Neural crest cell (in vitro differentiated cells): ENCODE measurements around the gene SPAG5. TPM values are rescaled to one million over a fixed set of nuclear protein-coding genes. Genes with fewer than 3 reads are reported as not detected.

Source experiments
- DNase-seq: peaks from one replicate; pipeline ENCODE4 v3.0.0; 2021; ENCODE audit warnings: low read depth, mixed read lengths, low spot score
- H3K27ac Mint-ChIP-seq: one replicate; pipeline ENCODE4 v1.8.0; 2021; ENCODE audit warnings: mild to moderate bottlenecking, mixed read lengths; ENCODE audit not compliant: unreplicated experiment
- H3K27me3 Mint-ChIP-seq: 2 replicates; pipeline ENCODE4 v1.8.0; 2021; ENCODE audit warnings: low read depth, mild to moderate bottlenecking, mixed read lengths
- H3K36me3 Mint-ChIP-seq: 2 replicates; pipeline ENCODE4 v1.8.0; 2021; ENCODE audit warnings: low read depth, mild to moderate bottlenecking, mixed read lengths
- H3K4me1 Mint-ChIP-seq: 2 replicates; pipeline ENCODE4 v1.8.0; 2021; ENCODE audit warnings: mixed read lengths
- H3K4me3 Mint-ChIP-seq: one replicate; pipeline ENCODE4 v1.8.0; 2021; ENCODE audit warnings: mild to moderate bottlenecking, mixed read lengths
- H3K9me3 Mint-ChIP-seq: 2 replicates; pipeline ENCODE4 v1.8.0; 2021; ENCODE audit warnings: mixed read lengths
- long read RNA-seq: library from polyadenylated mRNA; unstranded; transcript quantifications from one replicate; pipeline ENCODE4 v2.0.0, GENCODE V29; 2020
- total RNA-seq: library from RNA; stranded (reverse); gene quantifications from 2 replicates; pipeline ENCODE4 v1.2.1, GENCODE V29; 2021
- TF ChIP-seq, protein P1 (sequence below): fragments of 200-600 bp; sonication (generic); conservative IDR thresholded peaks from 2 replicates; pipeline ENCODE4 v1.5.0; 2021; ENCODE audit warnings: antibody characterized with exemption, mild to moderate bottlenecking

SPAG5 gene, protein sequence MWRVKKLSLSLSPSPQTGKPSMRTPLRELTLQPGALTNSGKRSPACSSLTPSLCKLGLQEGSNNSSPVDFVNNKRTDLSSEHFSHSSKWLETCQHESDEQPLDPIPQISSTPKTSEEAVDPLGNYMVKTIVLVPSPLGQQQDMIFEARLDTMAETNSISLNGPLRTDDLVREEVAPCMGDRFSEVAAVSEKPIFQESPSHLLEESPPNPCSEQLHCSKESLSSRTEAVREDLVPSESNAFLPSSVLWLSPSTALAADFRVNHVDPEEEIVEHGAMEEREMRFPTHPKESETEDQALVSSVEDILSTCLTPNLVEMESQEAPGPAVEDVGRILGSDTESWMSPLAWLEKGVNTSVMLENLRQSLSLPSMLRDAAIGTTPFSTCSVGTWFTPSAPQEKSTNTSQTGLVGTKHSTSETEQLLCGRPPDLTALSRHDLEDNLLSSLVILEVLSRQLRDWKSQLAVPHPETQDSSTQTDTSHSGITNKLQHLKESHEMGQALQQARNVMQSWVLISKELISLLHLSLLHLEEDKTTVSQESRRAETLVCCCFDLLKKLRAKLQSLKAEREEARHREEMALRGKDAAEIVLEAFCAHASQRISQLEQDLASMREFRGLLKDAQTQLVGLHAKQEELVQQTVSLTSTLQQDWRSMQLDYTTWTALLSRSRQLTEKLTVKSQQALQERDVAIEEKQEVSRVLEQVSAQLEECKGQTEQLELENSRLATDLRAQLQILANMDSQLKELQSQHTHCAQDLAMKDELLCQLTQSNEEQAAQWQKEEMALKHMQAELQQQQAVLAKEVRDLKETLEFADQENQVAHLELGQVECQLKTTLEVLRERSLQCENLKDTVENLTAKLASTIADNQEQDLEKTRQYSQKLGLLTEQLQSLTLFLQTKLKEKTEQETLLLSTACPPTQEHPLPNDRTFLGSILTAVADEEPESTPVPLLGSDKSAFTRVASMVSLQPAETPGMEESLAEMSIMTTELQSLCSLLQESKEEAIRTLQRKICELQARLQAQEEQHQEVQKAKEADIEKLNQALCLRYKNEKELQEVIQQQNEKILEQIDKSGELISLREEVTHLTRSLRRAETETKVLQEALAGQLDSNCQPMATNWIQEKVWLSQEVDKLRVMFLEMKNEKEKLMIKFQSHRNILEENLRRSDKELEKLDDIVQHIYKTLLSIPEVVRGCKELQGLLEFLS
- 147 and 151 TPM in 2 replicates for total RNA-seq
- long read RNA-seq, full-length matches to known transcripts: 189 of 340 reads
- long read RNA-seq, partial matches to known transcripts: 82 of 340 reads
- long read RNA-seq, other reads (novel, unspliced or antisense): 69 of 340 reads

DNA sequence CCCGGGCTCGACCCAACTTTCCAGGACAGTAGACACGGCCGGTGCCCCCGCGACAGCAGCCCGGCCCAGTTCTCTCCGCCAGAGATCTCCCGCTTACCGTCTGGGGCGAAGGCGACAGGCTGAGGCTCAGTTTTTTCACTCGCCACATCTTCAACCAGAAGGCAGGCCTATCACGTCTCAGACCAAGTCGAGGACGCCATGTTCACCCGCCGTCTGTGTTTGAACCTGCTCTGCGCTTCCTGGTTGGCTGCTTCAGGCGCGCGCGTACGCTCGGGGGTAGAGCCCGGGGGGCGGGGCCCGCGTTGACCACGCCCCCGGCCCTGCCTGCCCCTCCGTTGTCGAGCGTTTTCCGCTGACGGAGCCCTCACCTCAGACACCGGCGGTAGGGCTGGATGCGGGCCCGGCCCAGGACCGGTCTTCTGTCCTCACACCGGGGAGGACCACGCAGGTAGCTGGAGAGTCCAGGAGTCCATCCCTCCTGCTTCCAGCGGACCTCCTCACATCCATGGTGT lies at the start of gene SPAG5:
Gene SPAG5 (minus strand): TSS at position 227 of the 512 bp plus-strand sequence. CDS start 79 bp downstream, at position 148.
- Mint-ChIP-seq H3K27ac (peak within 1 kb of the TSS; percentile 98), H3K4me1 (peaks cover 30% of the 10 kb centered on the region), H3K36me3 (peaks cover 8% of the 10 kb centered on the region), H3K9me3 (no peaks in the 10 kb centered on the region), H3K4me3 (peak within 1 kb of the TSS; percentile 94), H3K27me3 (no peaks in the 10 kb centered on the region)
- DNase-seq: peak; percentile 87
- TF ChIP-seq, protein P1, sequence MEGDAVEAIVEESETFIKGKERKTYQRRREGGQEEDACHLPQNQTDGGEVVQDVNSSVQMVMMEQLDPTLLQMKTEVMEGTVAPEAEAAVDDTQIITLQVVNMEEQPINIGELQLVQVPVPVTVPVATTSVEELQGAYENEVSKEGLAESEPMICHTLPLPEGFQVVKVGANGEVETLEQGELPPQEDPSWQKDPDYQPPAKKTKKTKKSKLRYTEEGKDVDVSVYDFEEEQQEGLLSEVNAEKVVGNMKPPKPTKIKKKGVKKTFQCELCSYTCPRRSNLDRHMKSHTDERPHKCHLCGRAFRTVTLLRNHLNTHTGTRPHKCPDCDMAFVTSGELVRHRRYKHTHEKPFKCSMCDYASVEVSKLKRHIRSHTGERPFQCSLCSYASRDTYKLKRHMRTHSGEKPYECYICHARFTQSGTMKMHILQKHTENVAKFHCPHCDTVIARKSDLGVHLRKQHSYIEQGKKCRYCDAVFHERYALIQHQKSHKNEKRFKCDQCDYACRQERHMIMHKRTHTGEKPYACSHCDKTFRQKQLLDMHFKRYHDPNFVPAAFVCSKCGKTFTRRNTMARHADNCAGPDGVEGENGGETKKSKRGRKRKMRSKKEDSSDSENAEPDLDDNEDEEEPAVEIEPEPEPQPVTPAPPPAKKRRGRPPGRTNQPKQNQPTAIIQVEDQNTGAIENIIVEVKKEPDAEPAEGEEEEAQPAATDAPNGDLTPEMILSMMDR: no peak

DNA sequence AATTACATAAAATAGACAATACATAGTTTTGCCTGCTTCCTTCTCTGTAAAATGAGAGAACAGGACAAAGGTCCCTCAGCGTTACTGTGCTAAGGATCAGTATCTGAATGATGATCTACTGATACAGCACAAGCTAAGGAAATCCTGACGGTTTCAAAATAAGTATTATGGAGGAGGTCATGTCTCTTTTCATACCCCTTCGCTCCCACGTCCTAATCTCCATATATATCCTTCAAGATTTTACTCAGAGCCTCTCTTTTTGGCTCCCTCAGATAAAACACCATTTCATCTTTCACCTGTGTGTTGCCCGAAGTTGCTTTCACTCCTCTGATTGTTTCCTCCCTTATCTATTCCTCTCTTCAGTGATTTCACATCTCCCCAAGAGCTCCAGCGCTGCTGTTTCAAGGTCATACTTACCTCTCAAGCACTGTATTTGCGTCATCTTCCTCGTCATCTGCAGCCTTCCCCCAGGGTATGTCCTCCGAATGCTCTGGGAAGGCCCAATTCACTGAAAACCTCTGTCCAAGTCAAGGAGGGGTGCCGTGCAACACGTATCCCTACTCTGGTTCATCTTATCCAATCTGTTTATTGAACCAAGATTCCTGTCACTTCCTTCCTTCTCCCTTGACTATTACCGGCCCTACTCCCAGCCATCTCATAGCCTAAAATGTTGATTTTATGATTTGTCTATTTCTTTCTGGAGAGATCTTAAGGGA lies 47.4 kb upstream of the SPAG5 start:
- peak overlapping the region; percentile 41 for H3K27ac Mint-ChIP-seq
- peaks cover 35% of the 10 kb centered on the region for H3K4me1 Mint-ChIP-seq
- H3K27me3 Mint-ChIP-seq: no peaks in the 10 kb centered on the region
- H3K36me3 Mint-ChIP-seq: peaks cover 9% of the 10 kb centered on the region
- TF ChIP-seq, protein P1: no peak
- DNase-seq: no peak
- no peaks in the 10 kb centered on the region for H3K9me3 Mint-ChIP-seq
- peak overlapping the region; percentile 79 for H3K4me3 Mint-ChIP-seq

DNA sequence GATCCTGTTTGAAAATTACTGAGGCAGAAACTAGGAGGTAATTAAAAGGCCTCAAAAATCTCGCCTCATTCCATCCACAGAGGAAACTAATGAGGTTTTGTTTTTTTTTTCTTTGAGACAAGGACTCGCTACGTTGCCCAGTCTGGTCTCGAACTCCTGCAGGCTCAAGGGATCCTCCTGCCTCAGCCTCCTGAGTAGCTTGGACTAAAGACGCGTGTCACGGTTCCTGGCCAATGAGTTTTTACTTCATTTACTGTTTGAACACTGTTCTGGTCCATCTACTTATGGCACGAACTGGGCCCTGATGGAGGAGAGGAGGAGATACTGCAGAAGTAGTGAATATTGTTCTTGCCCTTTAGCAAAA lies 46.7 kb upstream of the SPAG5 start:
- Mint-ChIP-seq H3K4me3 (peak overlapping the region; percentile 79), H3K27me3 (no peaks in the 10 kb centered on the region), H3K4me1 (peaks cover 35% of the 10 kb centered on the region), H3K36me3 (peaks cover 9% of the 10 kb centered on the region), H3K27ac (no peak overlapping the region), H3K9me3 (no peaks in the 10 kb centered on the region)
- TF ChIP-seq, protein P1: no peak
- no peak for DNase-seq

DNA sequence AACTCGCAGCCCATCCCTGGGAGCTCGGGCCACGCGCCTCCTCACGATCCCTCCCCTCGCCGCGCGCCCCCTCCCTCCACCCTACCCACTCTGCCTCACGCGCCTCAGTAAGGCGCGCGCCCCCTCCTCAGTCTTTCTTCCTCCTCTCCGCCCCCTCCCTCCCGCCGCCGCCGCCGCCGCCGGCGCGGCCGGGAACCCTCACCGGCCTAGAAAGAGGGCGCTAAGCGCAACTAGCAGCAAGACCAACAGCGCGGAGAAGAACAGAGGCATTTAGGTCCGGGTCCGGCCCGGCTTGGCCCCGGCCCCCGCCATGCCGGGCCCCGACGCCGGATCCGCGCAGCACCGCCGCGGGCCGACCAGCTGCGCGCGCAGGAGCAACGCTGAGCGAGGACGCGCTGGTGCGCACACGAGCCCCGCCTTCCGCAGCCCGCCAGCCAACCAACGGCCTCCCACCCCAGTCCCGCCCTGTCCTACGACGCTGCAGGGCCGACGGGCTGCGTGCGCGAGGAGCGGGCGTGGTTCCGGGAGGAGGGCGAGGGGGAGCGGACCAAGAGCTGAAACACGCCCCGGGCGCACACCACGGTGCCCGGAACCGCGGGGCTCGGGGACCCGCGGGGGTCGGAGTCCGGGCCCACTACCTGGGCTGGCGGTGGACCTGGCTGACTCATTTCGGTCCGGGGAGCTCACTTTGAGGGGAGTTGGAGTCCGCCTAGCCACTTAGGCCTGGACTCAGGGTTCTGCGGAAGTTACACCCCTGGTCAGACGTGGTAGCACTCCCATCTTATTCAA lies 46.2 kb upstream of the SPAG5 start, which contains the start of gene BLTP2:
Gene BLTP2 (minus strand): TSS at position 372 of the 789 bp plus-strand sequence. CDS start 102 bp downstream, at position 270.
- peak within 1 kb of the TSS; percentile 71 for H3K27ac Mint-ChIP-seq
- H3K36me3 Mint-ChIP-seq: peaks cover 9% of the 10 kb centered on the region
- peak within 1 kb of the TSS; percentile 93 for H3K4me3 Mint-ChIP-seq
- no peaks in the 10 kb centered on the region for H3K27me3 Mint-ChIP-seq
- peak; percentile 81 for DNase-seq
- H3K4me1 Mint-ChIP-seq: peaks cover 35% of the 10 kb centered on the region
- no peaks in the 10 kb centered on the region for H3K9me3 Mint-ChIP-seq
- TF ChIP-seq, protein P1: no peak
